Nephron (organoid): ENCODE data around the gene PRDX1.

ENCODE experiments used
- H3K27ac Mint-ChIP-seq, 3 experiments: 2 replicates each; pipeline ENCODE4 v1.8.0; 2020; ENCODE audit warnings: mixed read lengths in 3 of 3, mild to moderate bottlenecking in 2 of 3, moderate library complexity in 1 of 3
- H3K27me3 Mint-ChIP-seq: 2 replicates; pipeline ENCODE4 v1.8.0; 2021; ENCODE audit warnings: low read depth, mild to moderate bottlenecking, moderate library complexity, mixed read lengths
- H3K36me3 Mint-ChIP-seq: 2 replicates; pipeline ENCODE4 v1.8.0; 2020; ENCODE audit warnings: low read depth, mixed read lengths
- H3K4me1 Mint-ChIP-seq: 2 replicates; pipeline ENCODE4 v1.8.0; 2020; ENCODE audit warnings: mixed read lengths
- H3K4me3 Mint-ChIP-seq, 3 experiments: 2 replicates each; pipeline ENCODE4 v1.8.0; 2020; ENCODE audit warnings: mild to moderate bottlenecking in 3 of 3, mixed read lengths in 3 of 3, moderate library complexity in 2 of 3
- H3K9me3 Mint-ChIP-seq: 2 replicates; pipeline ENCODE4 v1.8.0; 2020; ENCODE audit warnings: mixed read lengths
- CTCF ChIP-seq, 3 experiments: fragments of 200-600 bp; sonication (generic); IDR thresholded peaks; one replicate each; pipeline ENCODE4 v1.5.0; 2021; ENCODE audit warnings: antibody characterized with exemption in 3 of 3; ENCODE audit not compliant: unreplicated experiment in 3 of 3

PRDX1 gene

GRCh38 chr1:45567911-45568310 lies 46.2 kb upstream of the PRDX1 start:
- Mint-ChIP-seq H3K27ac (no peak overlapping the region), H3K9me3 (no peaks in the 10 kb centered on the region), H3K4me1 (no peaks in the 10 kb centered on the region), H3K36me3 (peaks cover 45% of the 10 kb centered on the region), H3K4me3 (no peak overlapping the region), H3K27me3 (no peaks in the 10 kb centered on the region)
- no peak for TF ChIP-seq CTCF (IDR thresholded peaks at IDR 0.05; ENCODE audit: unreplicated experiment in 3 of 3)

- Mint-ChIP-seq H3K4me1 (no peaks in the 10 kb centered on the region), H3K36me3 (peaks cover 53% of the 10 kb centered on the region), H3K4me3 (no peak overlapping the region), H3K27ac (no peak overlapping the region), H3K9me3 (no peaks in the 10 kb centered on the region), H3K27me3 (no peaks in the 10 kb centered on the region)
- no peak for TF ChIP-seq CTCF (IDR thresholded peaks at IDR 0.05; ENCODE audit: unreplicated experiment in 3 of 3)
Measured at GRCh38 chr1:45566722-45567121, 45.0 kb upstream of the PRDX1 start.

GRCh38 chr1:45563843-45564242 lies 42.2 kb upstream of the PRDX1 start:
- no peak overlapping the region for H3K27ac Mint-ChIP-seq
- H3K27me3 Mint-ChIP-seq: no peaks in the 10 kb centered on the region
- no peak for TF ChIP-seq CTCF (IDR thresholded peaks at IDR 0.05; ENCODE audit: unreplicated experiment in 3 of 3)
- no peaks in the 10 kb centered on the region for H3K4me1 Mint-ChIP-seq
- no peaks in the 10 kb centered on the region for H3K9me3 Mint-ChIP-seq
- peaks cover 61% of the 10 kb centered on the region for H3K36me3 Mint-ChIP-seq
- H3K4me3 Mint-ChIP-seq: no peak overlapping the region

- Mint-ChIP-seq H3K27me3 (no peaks in the 10 kb centered on the region), H3K36me3 (peaks cover 33% of the 10 kb centered on the region), H3K27ac (peak overlapping the region in 1 of 3 experiments; percentile 38), H3K4me1 (peaks cover 2% of the 10 kb centered on the region), H3K9me3 (no peaks in the 10 kb centered on the region), H3K4me3 (no peak overlapping the region)
- TF ChIP-seq CTCF (IDR thresholded peaks at IDR 0.05; ENCODE audit: unreplicated experiment in 3 of 3): no peak
Measured at GRCh38 chr1:45557422-45557944, 35.8 kb upstream of the PRDX1 start.

GRCh38 chr1:45554198-45554597 lies 32.5 kb upstream of the PRDX1 start:
- no peak for TF ChIP-seq CTCF (IDR thresholded peaks at IDR 0.05; ENCODE audit: unreplicated experiment in 3 of 3)
- Mint-ChIP-seq H3K4me3 (no peak overlapping the region), H3K36me3 (peaks cover 18% of the 10 kb centered on the region), H3K4me1 (peaks cover 16% of the 10 kb centered on the region), H3K9me3 (no peaks in the 10 kb centered on the region), H3K27ac (no peak overlapping the region), H3K27me3 (no peaks in the 10 kb centered on the region)

GRCh38 chr1:45552331-45552730 lies 30.6 kb upstream of the PRDX1 start:
- Mint-ChIP-seq H3K4me1 (peaks cover 16% of the 10 kb centered on the region), H3K36me3 (peaks cover 14% of the 10 kb centered on the region), H3K27ac (peak overlapping the region; percentile 61 to 96 (median 64))

More at GRCh38 chr1:45552331-45552730, 30.6 kb upstream of the PRDX1 start:
- no peak for TF ChIP-seq CTCF (IDR thresholded peaks at IDR 0.05; ENCODE audit: unreplicated experiment in 3 of 3)
- Mint-ChIP-seq H3K4me3 (peak overlapping the region; percentile 62 to 96 (median 95)), H3K9me3 (no peaks in the 10 kb centered on the region), H3K27me3 (no peaks in the 10 kb centered on the region)
